GM19438 (cell line): Measurements from ENCODE around the gene TH.

Experiments
- ATAC-seq: cut with Tn5 transposase; IDR thresholded peaks from one replicate; pipeline ENCODE4 v1.9.1; 2021; ENCODE audit warnings: low read depth; ENCODE audit not compliant: unreplicated experiment

The TH gene

DNA sequence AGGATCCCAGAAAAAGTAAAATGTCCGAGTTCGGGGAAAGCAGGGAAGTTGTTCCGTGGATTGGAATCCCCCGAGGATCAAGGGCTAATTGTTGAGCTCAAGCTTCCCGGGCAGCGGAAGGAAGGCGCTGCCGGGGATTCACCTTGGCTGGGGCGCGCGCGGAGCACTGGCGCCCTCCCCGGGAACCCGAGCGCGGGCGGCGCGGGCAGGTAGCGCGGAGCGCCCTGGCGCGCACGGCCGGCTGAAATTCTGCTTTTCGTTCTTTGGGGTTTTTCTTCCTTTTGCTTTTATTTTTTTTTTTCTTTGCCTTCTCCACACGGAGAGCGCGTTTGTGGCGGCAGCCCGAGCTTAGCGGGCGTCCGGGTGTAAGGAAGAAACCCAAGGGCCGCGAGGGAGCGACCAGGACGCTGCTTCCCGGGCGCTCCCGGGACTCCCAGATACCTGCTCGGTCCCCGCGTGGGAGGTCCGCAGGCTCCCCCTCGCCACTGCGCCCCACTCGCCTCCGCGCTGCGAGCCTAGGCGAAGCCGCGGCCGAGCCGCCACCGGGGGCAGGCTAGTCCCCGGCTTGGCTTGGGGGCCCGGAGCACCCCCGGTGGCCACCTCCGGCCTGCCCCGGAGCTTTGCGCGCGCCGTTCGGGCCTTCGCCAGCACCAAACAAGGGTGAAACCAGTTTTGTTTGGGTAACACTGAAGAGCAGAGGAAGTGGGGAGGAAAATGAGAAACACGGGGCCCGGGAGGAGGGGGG lies 27.6 kb downstream of the TH start:
- no peak for ATAC-seq

DNA sequence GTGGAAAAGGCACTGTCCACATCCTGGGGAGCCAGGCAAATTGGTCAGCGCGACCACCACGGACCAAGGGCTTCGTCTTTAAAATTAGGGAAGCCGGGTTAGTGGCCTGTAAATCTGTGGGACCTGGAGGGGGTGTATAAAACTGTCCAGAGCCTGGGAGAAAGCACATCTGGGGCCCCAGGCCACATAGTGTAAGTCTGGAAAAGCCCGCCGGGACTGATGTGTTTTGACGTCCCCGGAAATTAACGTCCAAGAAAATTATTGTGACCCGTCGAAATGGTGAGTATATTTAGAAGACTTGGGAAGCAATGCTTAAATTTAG lies 28.2 kb downstream of the TH start:
- ATAC-seq = no peak

DNA sequence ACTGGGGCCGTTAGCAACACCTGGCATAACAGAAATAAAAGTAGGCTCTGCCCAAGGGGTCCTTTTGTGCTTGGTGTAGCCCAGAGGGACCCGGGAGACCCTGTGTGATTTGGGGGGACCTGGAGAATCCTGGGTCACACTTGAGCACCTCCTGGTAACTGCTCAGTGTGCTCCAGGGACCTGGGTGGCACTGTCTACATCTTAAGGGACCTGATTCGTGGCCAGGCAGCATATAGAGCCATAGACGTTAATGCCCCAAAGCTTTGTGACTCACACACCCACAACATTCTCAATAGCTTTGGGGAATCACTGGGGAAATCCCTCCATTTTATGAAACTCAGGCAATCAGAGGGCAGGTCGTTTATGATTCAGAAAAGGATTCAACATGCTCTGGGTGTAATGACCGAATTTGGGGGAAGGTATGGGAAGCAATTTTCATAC lies 28.8 kb downstream of the TH start:
- ATAC-seq = no peak

DNA sequence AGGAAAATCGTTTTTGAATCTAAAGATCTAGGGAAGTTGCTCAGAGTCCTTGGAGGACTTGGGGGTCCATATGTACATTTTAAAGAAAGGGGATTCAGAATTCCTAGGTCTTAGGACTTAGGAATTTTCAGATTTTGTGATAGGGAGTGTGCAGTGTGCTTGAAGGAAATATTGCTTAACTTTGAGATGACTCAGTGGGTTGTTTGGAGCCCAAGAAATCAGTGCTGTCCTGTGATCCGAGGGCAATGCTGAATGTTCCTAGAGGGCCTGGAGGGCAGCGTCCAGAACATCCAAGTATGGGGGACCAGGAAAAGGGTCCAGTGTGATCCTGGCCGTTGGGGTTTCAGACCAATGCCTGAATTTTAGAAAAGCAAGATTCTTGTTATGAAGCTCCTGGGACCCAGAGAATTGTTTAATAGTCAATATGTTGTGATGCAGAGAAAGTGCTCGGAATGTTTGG lies 29.3 kb downstream of the TH start:
- ATAC-seq = no peak

DNA sequence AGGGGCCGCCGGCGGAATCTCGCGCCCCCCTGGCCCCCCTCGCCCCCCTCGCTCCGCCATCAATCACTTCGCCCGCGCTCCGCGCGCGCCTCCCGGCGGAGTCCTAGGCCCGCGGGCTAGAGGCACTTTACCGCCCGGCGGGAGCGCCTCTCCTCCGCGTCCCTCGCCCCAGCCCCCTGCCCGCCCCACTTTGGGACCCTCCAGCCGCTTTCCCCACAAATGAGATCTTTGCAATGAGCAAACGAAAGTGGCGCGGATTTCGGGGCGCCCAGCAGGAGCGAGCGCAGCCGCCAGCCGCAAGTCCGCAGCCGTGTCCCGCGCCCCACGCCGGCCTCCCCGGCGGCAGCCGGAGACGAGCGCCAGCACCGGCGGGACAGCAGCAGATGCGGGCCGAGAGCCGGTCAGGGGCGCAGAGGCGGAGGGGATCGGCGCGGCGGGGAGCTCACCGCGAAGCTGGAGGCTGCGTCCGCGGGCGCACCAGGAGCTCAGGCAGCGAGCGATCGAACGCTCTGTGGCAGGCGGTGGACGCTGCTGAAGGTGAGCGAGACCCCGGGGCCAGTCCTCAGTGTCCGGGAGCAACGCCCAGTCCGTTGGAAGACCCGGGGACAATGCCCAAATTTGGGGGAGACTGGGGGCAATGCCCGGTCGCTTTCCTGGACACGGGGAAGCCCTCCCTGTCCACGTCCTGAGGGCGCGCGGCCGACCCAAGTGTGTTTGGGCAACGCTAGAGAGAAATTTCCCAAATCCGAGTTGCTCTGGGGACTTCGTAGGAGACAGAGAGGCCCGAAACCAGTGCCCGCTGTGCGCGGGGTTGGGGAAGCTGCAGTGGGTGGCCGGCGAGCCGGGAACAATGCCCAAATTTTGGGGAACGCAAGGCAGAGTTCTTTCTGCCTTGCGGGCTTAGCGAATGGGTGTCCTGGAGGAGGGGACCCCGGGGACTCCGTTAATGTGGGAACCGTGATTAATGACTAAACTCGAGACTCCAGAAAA lies 30.9 kb downstream of the TH start:
- no peak for ATAC-seq

DNA sequence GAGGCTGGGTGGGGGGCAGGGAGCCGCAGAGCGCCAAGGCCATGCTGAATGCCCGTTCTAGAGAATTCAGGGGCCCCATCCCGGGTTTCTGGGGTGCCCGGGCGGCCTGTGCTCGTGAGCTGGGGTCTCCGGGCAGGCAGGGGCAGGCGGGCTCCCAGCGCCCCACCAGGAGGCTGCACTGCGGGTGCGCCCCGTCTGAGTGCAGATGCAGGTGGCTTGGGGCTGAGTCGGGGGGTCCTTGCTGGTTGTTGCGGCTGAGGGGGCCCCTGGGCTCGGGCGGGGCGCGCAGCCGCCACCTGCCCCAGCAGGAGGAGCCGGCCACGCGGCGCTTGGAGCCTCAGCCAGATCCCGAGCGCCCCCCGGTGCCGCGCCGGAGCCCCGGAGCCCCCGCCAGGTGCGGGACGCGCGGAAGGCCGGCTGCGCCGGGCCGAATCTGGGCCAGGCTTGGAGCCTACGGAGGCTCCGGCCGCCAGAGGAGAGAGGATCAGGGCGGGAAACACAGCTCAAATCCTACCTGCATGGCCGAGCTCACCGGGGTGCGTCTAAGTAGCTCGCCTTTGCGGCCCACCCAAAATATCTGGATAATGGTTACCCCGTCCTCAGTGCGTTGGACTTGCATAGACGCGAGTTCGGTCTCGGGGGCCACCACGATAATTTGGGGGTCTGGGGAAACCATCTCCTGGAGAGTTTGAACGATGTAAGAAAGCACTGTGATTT lies 31.8 kb downstream of the TH start:
- no peak for ATAC-seq

DNA sequence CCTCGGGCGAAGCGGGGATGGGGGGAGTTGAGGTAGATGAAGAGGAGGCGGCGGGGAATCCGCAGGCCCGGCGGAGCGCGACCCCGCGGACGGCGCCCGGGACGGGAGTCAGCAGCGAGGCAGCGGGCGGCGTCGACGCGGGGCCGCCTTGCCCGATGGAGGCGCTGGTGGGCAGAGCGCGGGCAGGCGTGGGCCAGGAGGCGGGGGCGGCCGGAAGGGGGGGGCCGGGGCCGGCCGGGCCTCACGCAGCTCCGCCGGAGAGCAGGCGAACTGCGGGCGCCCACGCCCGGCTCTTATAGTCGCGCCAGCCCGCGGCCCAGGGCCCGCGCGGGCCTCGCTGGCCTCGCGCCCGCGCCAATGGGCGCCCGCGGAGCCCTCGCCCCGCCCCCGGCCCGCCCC lies 32.5 kb downstream of the TH start, which contains the start of gene IGF2:
Gene IGF2 (minus strand): TSS at position 267 of the 399 bp plus-strand sequence. CDS start 3,866 bp downstream, outside the sequence.
- no peak for ATAC-seq

DNA sequence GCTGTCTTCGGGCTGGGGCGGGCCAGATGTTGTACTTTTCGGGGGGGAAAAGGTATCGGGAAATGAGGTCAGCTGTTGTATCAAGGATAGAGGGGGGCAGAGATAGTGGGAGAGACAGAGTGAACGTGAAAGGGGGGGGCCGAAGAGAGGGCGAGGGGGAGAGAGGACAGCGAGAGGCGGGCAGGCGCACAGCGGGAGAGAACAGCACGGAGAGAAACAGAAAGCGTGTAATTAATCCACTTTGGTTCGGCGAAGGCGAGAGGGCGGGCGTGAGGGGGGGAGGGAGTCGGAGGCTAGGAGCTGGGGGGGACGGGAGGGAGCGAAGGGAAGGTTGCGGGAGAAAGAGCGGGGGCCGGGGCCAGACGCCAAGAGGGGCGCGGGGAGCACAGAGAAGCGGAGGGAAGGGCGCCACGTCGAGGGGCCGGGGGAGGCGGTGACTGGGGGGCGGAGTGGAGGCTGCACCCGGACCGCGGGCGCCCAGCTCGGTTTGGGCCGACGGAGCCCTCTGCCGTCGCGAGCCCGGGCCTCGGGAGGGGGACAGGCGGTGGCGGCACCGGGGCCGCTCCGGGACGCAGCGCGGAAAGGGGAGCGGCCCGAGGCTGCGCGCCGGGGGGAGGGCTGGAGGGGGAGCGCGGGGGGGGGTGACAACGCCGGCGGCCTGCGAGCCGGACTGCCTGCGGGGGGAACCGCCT lies 33.0 kb downstream of the TH start:
- no peak for ATAC-seq

DNA sequence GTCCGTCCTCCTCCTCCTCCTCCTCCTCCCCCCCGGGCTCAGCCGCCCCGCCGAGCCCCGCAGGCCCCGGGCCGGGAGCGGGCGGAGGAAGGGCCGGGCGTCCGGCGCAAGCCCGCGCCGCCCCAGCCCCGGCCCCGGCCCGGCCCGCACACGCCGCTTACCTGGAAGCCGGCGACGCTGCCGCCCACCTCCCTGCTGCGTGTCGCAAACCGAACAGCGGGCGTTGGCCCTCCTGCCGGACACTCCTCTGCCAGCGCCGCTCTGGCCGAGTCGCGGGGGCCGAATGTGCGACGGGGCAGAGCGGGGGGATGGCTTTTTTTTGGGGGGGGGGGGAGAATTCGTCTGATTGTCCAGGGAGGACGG lies 33.6 kb downstream of the TH start:
- no peak for ATAC-seq

DNA sequence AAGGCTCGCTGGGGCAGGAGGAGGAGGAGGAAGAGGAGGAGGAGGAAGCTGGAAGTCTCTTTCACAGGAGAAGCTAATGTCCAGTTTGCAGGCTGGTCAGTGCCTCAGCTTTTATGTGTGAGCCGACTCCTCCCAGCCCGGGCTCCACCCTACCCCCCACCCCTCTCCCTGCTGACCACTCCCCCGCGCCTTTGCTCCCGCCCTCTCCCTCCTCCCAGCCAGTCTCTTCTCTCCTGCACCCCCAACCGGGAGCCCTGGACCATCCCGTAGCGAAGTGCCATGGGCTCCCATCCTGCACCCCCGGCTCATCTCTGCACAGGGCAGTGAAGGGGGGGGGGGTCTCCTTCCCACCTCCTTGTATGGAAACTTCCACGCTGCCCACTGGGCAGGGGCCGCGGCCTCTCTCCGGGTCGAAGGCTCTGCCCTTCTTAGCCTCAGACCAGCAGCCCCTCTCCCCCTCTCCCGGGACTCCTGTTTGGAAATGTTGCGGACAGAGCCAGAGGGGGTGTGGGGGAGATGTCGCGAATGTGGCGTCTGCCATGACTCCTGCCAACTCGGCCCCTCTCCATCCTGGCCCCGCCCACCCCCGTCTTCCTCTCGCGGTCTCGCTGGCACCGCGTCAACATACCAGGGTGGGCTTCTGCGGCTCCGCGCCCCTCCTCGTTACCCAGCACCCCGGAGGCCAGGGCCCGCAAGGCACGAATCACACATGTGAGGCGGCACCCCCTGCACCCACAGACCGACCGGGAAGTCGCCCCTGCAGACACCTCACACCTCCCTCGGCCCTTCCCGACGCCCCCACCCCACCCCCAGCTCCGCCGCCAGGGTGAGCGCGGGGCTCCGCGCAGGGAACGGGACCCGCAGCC lies 34.2 kb downstream of the TH start:
- ATAC-seq = no peak

DNA sequence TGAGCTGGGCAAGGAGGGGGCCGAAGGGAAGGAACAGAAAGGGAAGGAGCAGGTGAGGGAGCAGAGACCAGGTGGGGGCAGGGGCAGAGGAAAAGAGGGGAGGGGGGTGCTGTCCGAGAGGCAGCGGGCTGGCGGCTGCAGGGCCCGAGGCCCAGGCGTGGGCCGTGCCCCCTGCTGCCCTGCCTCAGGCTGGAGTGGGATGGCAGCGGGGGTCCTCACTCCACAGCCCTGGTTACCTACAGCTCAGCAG lies 34.7 kb downstream of the TH start:
- no peak for ATAC-seq

DNA sequence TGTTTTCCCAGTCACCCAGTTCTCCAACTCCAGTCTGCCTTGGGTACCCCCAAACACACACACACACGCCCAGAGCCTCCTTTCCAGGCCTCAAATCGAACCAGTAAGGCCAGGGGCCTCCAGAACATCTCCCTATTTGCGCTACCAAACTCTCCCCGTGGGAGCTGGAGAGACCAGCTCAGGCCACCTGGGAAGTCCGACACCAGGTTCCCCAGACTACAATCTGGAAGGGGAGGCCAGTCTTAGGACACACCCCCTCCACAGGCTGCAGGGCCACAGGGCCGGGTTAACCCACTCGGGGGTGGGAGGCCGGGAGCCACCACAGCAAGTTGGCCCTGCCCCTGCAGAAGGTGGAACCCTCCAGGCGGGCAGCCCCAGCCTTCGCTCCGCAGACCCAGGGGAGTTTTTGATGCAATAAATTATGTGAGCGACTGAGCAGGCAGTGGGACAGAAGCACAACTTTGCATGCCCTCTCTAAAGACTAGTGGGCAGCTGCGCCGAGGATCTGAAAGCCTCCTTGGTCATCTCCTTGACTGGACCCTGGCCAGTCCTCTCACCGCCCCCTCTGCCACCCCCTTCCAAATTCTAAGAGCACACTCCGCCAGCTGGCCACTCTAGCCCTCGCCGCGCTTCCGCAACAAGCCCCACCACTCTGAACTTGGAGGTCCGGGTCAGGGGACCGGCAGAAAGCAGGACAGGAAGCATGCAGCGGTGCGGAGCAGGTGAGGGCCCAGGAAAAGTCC lies 35.2 kb downstream of the TH start:
- ATAC-seq = no peak

DNA sequence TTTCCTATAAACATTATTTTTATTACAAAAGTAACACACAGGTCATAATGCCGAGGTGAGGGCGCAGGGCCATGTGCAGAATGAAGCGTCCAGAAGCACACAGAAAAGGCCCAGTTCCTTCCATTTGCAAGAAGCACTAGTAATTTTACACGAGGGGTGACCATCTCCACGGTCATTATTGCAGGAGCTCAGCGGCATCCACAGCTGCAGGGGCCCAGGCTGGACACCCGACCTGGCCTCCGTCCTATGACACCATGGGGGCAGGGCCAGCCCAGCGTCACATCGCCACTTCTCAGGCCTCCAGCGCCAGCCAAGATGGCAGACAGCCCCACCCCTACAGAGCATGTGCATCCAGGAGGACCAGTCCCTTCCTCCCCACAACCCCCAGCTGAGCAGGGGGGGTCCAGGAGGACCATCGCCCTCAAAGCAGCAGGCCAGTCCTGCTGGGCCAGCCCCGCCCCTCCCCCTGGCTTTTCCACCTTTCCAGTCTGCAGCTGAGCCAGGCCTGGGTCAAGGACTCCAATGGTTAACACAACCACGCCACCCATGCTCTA lies 35.9 kb downstream of the TH start:
- no peak for ATAC-seq

DNA sequence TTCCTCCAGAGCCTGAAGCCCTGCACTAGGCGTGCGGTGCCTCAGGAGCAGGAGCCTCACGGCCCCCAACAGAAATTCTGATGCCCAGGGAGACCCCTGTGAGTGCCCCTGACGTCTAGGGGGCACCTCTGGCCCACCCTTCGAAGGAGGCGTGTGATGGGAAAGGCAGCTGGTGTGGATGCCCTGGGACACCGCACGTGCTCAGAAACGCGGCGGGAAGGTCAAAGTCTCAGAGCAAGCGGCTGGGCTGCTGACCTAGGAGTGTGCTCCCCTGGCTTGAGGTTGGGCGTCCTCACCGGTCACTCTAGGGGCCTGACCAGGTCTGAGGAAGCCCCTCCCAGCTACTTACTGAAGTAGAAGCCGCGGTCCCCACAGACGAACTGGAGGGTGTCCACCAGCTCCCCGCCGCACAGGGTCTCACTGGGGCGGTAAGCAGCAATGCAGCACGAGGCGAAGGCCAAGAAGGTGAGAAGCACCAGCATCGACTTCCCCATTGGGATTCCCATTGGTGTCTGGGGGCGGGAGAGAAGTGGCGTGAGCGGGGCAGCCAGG lies 36.5 kb downstream of the TH start:
- ATAC-seq = no peak

DNA sequence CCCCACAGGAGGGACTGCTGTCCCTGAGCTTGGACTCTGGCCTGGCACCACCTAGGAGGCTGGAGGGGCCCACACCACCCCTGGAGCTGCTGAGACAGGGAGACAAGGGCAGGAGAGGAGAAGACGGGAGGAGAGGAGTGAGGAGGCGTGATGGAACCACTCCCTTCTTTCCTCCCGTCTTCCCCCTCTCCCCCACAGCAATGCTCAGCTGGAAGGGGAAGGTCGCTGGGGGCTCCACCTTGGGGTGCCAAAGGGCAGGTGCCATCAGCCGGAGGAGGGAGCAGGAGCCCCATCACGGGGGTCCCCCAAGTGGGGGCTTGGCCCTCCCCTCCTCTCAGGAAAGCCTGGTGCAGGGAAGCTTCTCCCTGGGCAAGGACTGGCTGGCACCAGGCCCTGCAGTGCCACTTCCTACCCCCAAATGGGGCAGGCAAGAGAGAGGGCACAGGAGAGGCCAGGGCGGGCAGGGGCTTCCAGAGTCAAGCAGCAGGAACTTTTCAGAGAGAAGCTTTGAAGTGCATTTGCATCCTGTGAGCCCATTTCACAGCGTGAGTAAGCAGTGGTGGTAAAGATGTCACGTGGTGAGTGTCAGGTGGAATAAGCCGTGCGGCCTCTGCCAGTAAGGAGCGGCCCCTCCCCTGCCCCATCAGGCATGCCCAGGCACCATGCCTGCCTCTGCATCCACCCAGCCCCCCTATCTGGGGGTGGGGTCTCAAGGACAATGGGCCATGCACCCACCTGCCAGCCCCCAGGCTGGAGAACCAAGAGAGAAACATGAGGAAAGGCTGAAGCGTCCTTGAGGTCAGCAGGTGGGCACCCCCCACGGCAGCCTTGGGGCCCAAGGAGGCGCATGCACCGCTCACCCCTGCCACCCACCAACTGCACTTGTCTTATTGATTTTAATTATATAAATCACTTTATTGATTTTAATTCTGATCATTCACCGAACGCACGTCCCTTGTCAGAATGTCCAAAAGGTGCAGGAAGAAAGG lies 37.3 kb downstream of the TH start:
- ATAC-seq = no peak

DNA sequence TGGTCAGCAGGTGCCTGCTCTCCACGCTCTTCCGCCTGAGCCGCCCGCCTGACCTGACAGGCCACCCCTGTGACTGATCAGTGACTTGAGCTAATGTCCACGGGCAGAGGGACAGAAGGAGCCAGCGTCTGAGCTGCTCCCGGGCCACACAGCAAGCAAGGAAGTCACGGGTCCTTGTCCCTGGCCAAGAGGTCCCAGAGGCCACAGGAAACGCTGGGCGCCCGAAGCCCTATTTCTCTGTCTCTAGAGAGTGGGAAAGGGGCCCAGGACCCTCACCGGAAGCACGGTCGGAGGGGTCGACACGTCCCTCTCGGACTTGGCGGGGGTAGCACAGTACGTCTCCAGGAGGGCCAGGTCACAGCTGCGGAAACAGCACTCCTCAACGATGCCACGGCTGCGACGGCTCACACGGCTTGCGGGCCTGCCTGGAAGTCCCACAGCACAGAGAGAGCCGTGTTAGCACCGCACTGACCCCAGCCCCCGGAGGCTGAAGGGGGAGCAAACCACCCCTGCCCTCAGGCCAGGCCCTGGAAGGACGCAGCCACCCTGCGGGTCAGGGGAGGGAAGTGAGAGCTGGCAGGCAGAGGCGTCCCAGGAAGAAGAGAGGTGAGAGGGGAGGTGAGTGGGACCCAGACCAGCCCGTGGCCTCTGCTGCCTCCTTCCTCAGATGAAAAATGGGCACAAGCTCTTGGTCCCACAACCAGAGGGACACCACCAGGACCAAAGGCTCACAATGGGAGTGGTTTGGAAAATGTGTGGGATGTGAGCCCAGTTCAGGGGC lies 38.2 kb downstream of the TH start:
- ATAC-seq = no peak

DNA sequence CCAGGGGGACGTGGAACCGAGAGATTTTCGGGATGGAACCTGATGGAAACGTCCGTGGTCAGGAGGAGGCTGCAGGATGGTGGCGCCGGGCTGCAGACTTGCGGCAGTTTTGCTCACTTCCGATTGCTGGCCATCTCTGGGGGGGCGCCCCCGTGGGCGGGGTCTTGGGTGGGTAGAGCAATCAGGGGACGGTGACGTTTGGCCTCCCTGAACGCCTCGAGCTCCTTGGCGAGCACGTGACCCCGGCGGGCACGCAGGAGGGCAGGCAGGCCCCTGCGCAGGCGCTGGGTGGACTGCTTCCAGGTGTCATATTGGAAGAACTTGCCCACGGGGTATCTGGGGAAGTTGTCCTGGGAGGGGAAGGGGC lies 38.8 kb downstream of the TH start:
- ATAC-seq = no peak
